Measurements from ENCODE around the gene CCN2.

Gene CCN2

GRCh38 chr6:131950767-131951575 is at the start of gene CCN2:
Gene CCN2 (minus strand): TSS chr6:131951372. CDS start chr6:131951172, 200 bp downstream.
- TF ChIP-seq CTCF (IDR thresholded peaks at IDR 0.05; ENCODE audit: insufficient read depth, low read length, missing control alignments), result no peak
- CTCF ChIA-PET, result interaction anchor here (0.7 to 3.9 kb wide), 13 partner anchors 13 to 347 kb away, joined by 3 to 24 read pairs (median 4); no protein-coding TSS in a partner anchor
- POLR2A ChIA-PET, result interaction anchor here (0.6 to 6.2 kb wide), 59 partner anchors 9 to 347 kb away, joined by 3 to 105 read pairs (median 5); no protein-coding TSS in a partner anchor
- DNase-seq (ENCODE audit: low read depth, low spot score), result peak; percentile 99
- H3K4me3 ChIP-seq (ENCODE audit: low read depth, low read length), result peak within 1 kb of the TSS; percentile 97

- no peak overlapping the region for H3K4me3 ChIP-seq (ENCODE audit: low read depth, low read length)
- ChIA-PET POLR2A (no interaction called here), CTCF (interaction anchor here (1.0 to 1.8 kb wide), 3 partner anchors 11 to 71 kb away, joined by 3 to 6 read pairs (median 5); no protein-coding TSS in a partner anchor)
- no peak for DNase-seq (ENCODE audit: low read depth, low spot score)
- TF ChIP-seq CTCF (IDR thresholded peaks at IDR 0.05; ENCODE audit: insufficient read depth, low read length, missing control alignments), result no peak
Measured at GRCh38 chr6:132000296-132000695, 49.1 kb upstream of the CCN2 start.

GRCh38 chr6:131999545-132000146 is 48.5 kb upstream of the CCN2 start:
- TF ChIP-seq CTCF (IDR thresholded peaks at IDR 0.05; ENCODE audit: insufficient read depth, low read length, missing control alignments), result no peak
- H3K4me3 ChIP-seq (ENCODE audit: low read depth, low read length), result no peak overlapping the region
- ChIA-PET POLR2A (no interaction called here), CTCF (interaction anchor here (1.0 to 1.8 kb wide), 4 partner anchors 8 to 71 kb away, joined by 3 to 6 read pairs (median 4); no protein-coding TSS in a partner anchor)
- DNase-seq (ENCODE audit: low read depth, low spot score), result no peak

- no peak overlapping the region for H3K4me3 ChIP-seq (ENCODE audit: low read depth, low read length)
- no peak for TF ChIP-seq CTCF (IDR thresholded peaks at IDR 0.05; ENCODE audit: insufficient read depth, low read length, missing control alignments)
- ChIA-PET CTCF (interaction anchor here (1.3 to 1.8 kb wide), 3 partner anchors 10 to 14 kb away, joined by 3 to 6 read pairs (median 3); no protein-coding TSS in a partner anchor), POLR2A (interaction anchor here (1.2 kb wide), 1 partner anchor 47 kb away, joined by 3 read pairs; the partner anchor contains the start of gene CCN2)
- DNase-seq (ENCODE audit: low read depth, low spot score), result no peak
Measured at GRCh38 chr6:131998255-131998982, 47.2 kb upstream of the CCN2 start.

GRCh38 chr6:131997429-131998153 is 46.4 kb upstream of the CCN2 start:
- no peak for TF ChIP-seq CTCF (IDR thresholded peaks at IDR 0.05; ENCODE audit: insufficient read depth, low read length, missing control alignments)
- CTCF ChIA-PET, result interaction anchor here (1.7 kb wide), 1 partner anchor 14 kb away, joined by 3 read pairs; no protein-coding TSS in a partner anchor

More at GRCh38 chr6:131997429-131998153, 46.4 kb upstream of the CCN2 start:
- no peak for DNase-seq (ENCODE audit: low read depth, low spot score)
- H3K4me3 ChIP-seq (ENCODE audit: low read depth, low read length), result no peak overlapping the region
- POLR2A ChIA-PET, result no interaction called here

Measured in AG04449 (cell line).